B cell (primary cell): ENCODE measurements around the gene JAG2. TPM values are rescaled to one million over a fixed set of nuclear protein-coding genes. Genes with fewer than 3 reads are reported as not detected.

Experiments used
- ATAC-seq: fragments of 200-7000 bp; cut with Tn5 transposase; one replicate; pipeline ENCODE4 v1.10.0; 2021; ENCODE audit warnings: low read depth, mild to moderate bottlenecking, moderate number of reproducible peaks, moderate library complexity
- CTCF ChIA-PET: fragments of 350-600 bp; sonication (Branson Sonifier 250); formaldehyde crosslinking; loops from one replicate; lab custom pipeline; 2021; ENCODE audit warnings: antibody characterized with exemption, inconsistent platforms; lab: Charles Lee
- POLR2A ChIA-PET: fragments of 350-600 bp; sonication (Branson Sonifier 250); formaldehyde crosslinking; loops from one replicate; lab custom pipeline; 2021; ENCODE audit warnings: antibody characterized with exemption; lab: Charles Lee
- DNase-seq: peaks from one replicate; pipeline ENCODE4 v3.0.0; 2013
- H2AFZ ChIP-seq: 2 replicates; pipeline ENCODE4 v1.6.1; 2012; ENCODE audit warnings: mild to moderate bottlenecking, low read depth, low read length; ENCODE audit not compliant: insufficient read depth, poor library complexity, severe bottlenecking
- H3K27ac ChIP-seq, 2 donors: 1 replicate in 1 of 2; 2 replicates in 1 of 2; pipeline ENCODE4 v1.5.1; 2012 to 2013; ENCODE audit warnings: low read length in 2 of 2, mild to moderate bottlenecking in 2 of 2, moderate library complexity in 1 of 2
- H3K27me3 ChIP-seq, 4 experiments: fragments of 200-600 bp in 1 of 4; sonication (generic) in 1 of 4; replicated peaks in 1 of 4; 1 replicate in 2 of 4; 2 replicates in 2 of 4; pipeline versions ENCODE4 v1.6.1 to v1.7.0; 2013 to 2016; ENCODE audit warnings: low read length in 3 of 4, mild to moderate bottlenecking in 2 of 4, mixed read lengths in 1 of 4, moderate library complexity in 1 of 4; ENCODE audit not compliant: insufficient read depth in 4 of 4, control insufficient read depth in 3 of 4; ENCODE audit errors: control extremely low read depth in 1 of 4
- H3K36me3 ChIP-seq, 2 experiments: replicated peaks in 1 of 2; 1 replicate in 1 of 2; 2 replicates in 1 of 2; pipeline versions ENCODE4 v1.6.1 to v1.7.1; 2013; ENCODE audit warnings: low read length in 1 of 2; ENCODE audit not compliant: insufficient read depth in 2 of 2, control insufficient read depth in 1 of 2; ENCODE audit errors: control extremely low read depth in 1 of 2, extremely low read depth in 1 of 2
- H3K4me1 ChIP-seq, 2 donors: fragments of 200-600 bp in 1 of 2; sonication (generic) in 1 of 2; 1 replicate in 1 of 2; 2 replicates in 1 of 2; pipeline versions ENCODE4 v1.5.1 to v1.6.1; 2013 to 2017; ENCODE audit warnings: low read length in 2 of 2; ENCODE audit not compliant: control insufficient read depth in 2 of 2, insufficient read depth in 2 of 2
- H3K4me2 ChIP-seq: replicated peaks from 2 replicates; pipeline ENCODE3; 2012; ENCODE audit warnings: mild to moderate bottlenecking, low read depth, low read length; ENCODE audit not compliant: poor library complexity, severe bottlenecking
- H3K4me3 ChIP-seq, 5 experiments: fragments of 200-600 bp in 1 of 5; sonication (generic) in 1 of 5; 1 replicate in 3 of 5; 2 replicates in 2 of 5; pipeline versions ENCODE4 v1.5.1 to v1.7.0; 2011 to 2016; ENCODE audit warnings: low read length in 4 of 5, mild to moderate bottlenecking in 4 of 5, low read depth in 2 of 5, control low read depth in 1 of 5, moderate library complexity in 1 of 5; ENCODE audit not compliant: insufficient read depth in 1 of 5; ENCODE audit errors: control extremely low read depth in 1 of 5, extremely low read depth in 1 of 5
- H3K79me2 ChIP-seq: fragments of 200-600 bp; sonication (generic); one replicate; pipeline ENCODE4 v1.6.0; 2016; ENCODE audit warnings: low read length; ENCODE audit not compliant: control insufficient read depth, insufficient read depth
- H3K9ac ChIP-seq: fragments of 200-600 bp; sonication (generic); 2 replicates; pipeline ENCODE4 v1.6.1; 2017; ENCODE audit warnings: mild to moderate bottlenecking, low read length, moderate library complexity
- H3K9me3 ChIP-seq, 3 donors: one replicate each; pipeline versions ENCODE4 v1.6.1 to v1.7.1; 2013; ENCODE audit warnings: low read length in 2 of 3; ENCODE audit not compliant: control insufficient read depth in 2 of 3, insufficient read depth in 1 of 3; ENCODE audit errors: control extremely low read depth in 1 of 3
- H4K20me1 ChIP-seq: 2 replicates; pipeline ENCODE4 v1.6.0; 2012; ENCODE audit warnings: mild to moderate bottlenecking, low read length; ENCODE audit not compliant: insufficient read depth, control insufficient read depth, poor library complexity, severe bottlenecking
- H3K27ac Mint-ChIP-seq: one replicate; pipeline ENCODE4 v1.8.0; 2021; ENCODE audit warnings: mixed read lengths
- H3K27me3 Mint-ChIP-seq: one replicate; pipeline ENCODE4 v1.8.0; 2021; ENCODE audit warnings: mixed read lengths
- H3K4me1 Mint-ChIP-seq: one replicate; pipeline ENCODE4 v1.8.0; 2021; ENCODE audit warnings: mixed read lengths
- H3K4me3 Mint-ChIP-seq: one replicate; pipeline ENCODE4 v1.8.0; 2021; ENCODE audit warnings: mixed read lengths
- H3K9me3 Mint-ChIP-seq: one replicate; pipeline ENCODE4 v1.8.0; 2022; ENCODE audit warnings: mixed read lengths; ENCODE audit not compliant: insufficient read depth
- EZH2 ChIP-seq: IDR thresholded peaks from 2 replicates; pipeline ENCODE4 v1.6.1; 2012; ENCODE audit warnings: borderline replicate concordance, low read depth, mild to moderate bottlenecking, moderate library complexity, low read length; ENCODE audit not compliant: insufficient read depth, poor library complexity, severe bottlenecking
- WGBS: methylation state at CpG from one replicate; pipeline ENCODE4 v1.1.5; 2013; ENCODE audit warnings: missing lambda C conversion rate; ENCODE audit not compliant: insufficient coverage; 5-methylcytosine and 5-hydroxymethylcytosine counted together
- intact Hi-C: fragments of 100-400 bp; cut with micrococcal nuclease; formaldehyde crosslinking; loops from one replicate; pipeline ENCODE4 v1.10.0; 2022
- polyA plus RNA-seq: library from polyadenylated mRNA; depleted of rRNA; stranded (reverse); fragments of >200 nt; gene quantifications from 2 replicates; pipeline ENCODE4 v1.2.3, GENCODE V29; 2012
- total RNA-seq, 2 donors: library from RNA; stranded (reverse); fragments of 120-200 nt in 1 of 2; gene quantifications; 1 replicate in 1 of 2; 2 replicates in 1 of 2; pipeline versions ENCODE4 v1.2.3 to v1.2.4, GENCODE V29; 2013 to 2022
- TF ChIP-seq, protein P1 (sequence below): fragments of 200-600 bp; IDR thresholded peaks from one replicate; pipeline ENCODE4 v1.8.0; 2022; ENCODE audit warnings: antibody characterized with exemption, mild to moderate bottlenecking

JAG2 gene
- total and polyA plus RNA-seq, 2 donors (not counting 1 experiment from before 2014, with no cell fraction given), result 0.27 to 0.34 TPM

DNA sequence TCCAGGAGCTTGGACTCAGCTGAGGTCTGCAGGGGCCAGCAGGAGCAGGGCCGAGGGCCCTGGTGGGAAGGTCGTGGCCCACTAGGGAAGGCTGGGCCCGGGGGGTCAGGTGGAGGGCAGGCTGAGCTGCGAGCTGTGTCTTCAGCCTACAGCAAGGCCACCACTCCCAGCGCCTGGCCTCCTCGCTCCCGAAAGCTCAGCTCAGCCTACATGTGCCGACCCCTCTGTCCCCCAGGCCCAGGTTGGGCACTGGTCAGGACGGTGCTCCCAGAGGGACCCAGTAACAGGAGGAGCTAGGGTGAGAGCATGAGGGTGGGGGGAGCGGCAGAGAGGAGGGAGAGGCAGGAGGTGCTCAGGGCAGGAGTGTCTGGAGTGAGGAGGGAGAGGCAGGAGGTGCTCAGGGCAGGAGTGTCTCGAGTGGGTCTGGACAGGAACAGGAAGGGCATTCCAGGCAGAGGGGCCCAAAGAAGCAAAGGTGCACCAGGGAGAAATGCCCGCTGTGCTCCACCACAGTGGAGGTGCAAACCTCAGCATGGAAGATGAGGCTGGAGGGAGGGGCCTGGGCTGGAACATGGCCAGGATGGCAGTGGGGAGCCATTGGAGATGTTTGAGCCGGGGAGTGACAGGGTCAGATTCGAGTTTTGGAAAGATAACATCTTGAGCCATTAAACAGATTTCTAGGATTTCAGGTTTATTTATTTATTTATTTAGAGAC, 74.2 kb downstream of the JAG2 start:
- H3K36me3 ChIP-seq, result no peaks in the 10 kb centered on the region
- TF ChIP-seq, protein P1, sequence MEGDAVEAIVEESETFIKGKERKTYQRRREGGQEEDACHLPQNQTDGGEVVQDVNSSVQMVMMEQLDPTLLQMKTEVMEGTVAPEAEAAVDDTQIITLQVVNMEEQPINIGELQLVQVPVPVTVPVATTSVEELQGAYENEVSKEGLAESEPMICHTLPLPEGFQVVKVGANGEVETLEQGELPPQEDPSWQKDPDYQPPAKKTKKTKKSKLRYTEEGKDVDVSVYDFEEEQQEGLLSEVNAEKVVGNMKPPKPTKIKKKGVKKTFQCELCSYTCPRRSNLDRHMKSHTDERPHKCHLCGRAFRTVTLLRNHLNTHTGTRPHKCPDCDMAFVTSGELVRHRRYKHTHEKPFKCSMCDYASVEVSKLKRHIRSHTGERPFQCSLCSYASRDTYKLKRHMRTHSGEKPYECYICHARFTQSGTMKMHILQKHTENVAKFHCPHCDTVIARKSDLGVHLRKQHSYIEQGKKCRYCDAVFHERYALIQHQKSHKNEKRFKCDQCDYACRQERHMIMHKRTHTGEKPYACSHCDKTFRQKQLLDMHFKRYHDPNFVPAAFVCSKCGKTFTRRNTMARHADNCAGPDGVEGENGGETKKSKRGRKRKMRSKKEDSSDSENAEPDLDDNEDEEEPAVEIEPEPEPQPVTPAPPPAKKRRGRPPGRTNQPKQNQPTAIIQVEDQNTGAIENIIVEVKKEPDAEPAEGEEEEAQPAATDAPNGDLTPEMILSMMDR, result no peak
- no peak for TF ChIP-seq EZH2
- H3K9ac ChIP-seq, result peak overlapping the region; percentile 75
- peak overlapping the region; percentile 71 for H2AFZ ChIP-seq
- H3K4me1 ChIP-seq, result peaks cover 10 to 20% of the 10 kb centered on the region in 2 donors
- no peak overlapping the region for H3K27ac ChIP-seq
- H3K4me2 ChIP-seq, result peak overlapping the region; percentile 100
- peaks cover 13% of the 10 kb centered on the region for H3K27me3 Mint-ChIP-seq
- WGBS, result 74% methylated on average over 12 of the region's 14 CpGs
- ChIA-PET CTCF (interaction anchor here (1.4 to 1.5 kb wide), 2 partner anchors 8 to 188 kb away, joined by 3 to 6 read pairs; no protein-coding TSS in a partner anchor), POLR2A (no interaction called here)
- ATAC-seq (no peak), DNase-seq (peak; percentile 23)
- peak overlapping the region; percentile 53 for H3K27ac Mint-ChIP-seq
- peaks cover 0 to under 1% (median 0%) of the 10 kb centered on the region in 3 donors for H3K9me3 ChIP-seq
- peaks cover 0 to 5% (median 0%) of the 10 kb centered on the region in 4 experiments for H3K27me3 ChIP-seq
- H3K79me2 ChIP-seq, result no peaks in the 10 kb centered on the region
- peak overlapping the region; percentile 84 for H3K4me3 Mint-ChIP-seq
- peak overlapping the region in 4 of 5 experiments; percentile 67 to 76 (median 74) for H3K4me3 ChIP-seq
- intact Hi-C loops, result loop anchor here (5.0 kb wide), 3 partner anchors 108 to 398 kb away; partner anchors contain the start of gene TEDC1
- H4K20me1 ChIP-seq, result peaks cover 10% of the 10 kb centered on the region
- no peaks in the 10 kb centered on the region for H3K9me3 Mint-ChIP-seq
- H3K4me1 Mint-ChIP-seq, result peaks cover 14% of the 10 kb centered on the region
